ENCODE data around the gene ACER3.

Gene ACER3

GRCh38 chr11:76837696-76838677, 22.7 kb upstream of the ACER3 start:
- Histone ChIP-seq H3K4me3 (ENCODE audit: low read depth, low read length) (no peak overlapping the region), H3K27me3 (ENCODE audit: control insufficient read depth, insufficient read depth, low read length) (no peaks in the 10 kb centered on the region), H3K9ac (ENCODE audit: low read depth, low read length) (no peak overlapping the region), H3K36me3 (ENCODE audit: control insufficient read depth, insufficient read depth, low read length) (no peaks in the 10 kb centered on the region), H3K4me1 (ENCODE audit: control insufficient read depth, insufficient read depth, low read length) (peaks cover 3% of the 10 kb centered on the region; the same call in 1 of the 2 replicates), H3K27ac (ENCODE audit: low read depth, low read length) (no peak overlapping the region), H3K9me3 (ENCODE audit: control insufficient read depth, insufficient read depth, low read length) (no peaks in the 10 kb centered on the region)

GRCh38 chr11:76838678-76839068, 22.0 kb upstream of the ACER3 start:
- Histone ChIP-seq H3K27ac (ENCODE audit: low read depth, low read length) (no peak overlapping the region), H3K36me3 (ENCODE audit: control insufficient read depth, insufficient read depth, low read length) (no peaks in the 10 kb centered on the region), H3K4me3 (ENCODE audit: low read depth, low read length) (no peak overlapping the region), H3K4me1 (ENCODE audit: control insufficient read depth, insufficient read depth, low read length) (peaks cover 3% of the 10 kb centered on the region; the same call in 1 of the 2 replicates), H3K9ac (ENCODE audit: low read depth, low read length) (no peak overlapping the region), H3K9me3 (ENCODE audit: control insufficient read depth, insufficient read depth, low read length) (no peaks in the 10 kb centered on the region), H3K27me3 (ENCODE audit: control insufficient read depth, insufficient read depth, low read length) (no peaks in the 10 kb centered on the region)

GRCh38 chr11:76839311-76839710, 21.4 kb upstream of the ACER3 start:
- no peak overlapping the region for H3K9ac ChIP-seq (ENCODE audit: low read depth, low read length)
- no peaks in the 10 kb centered on the region for H3K36me3 ChIP-seq (ENCODE audit: control insufficient read depth, insufficient read depth, low read length)
- peaks cover 3% of the 10 kb centered on the region; the same call in 1 of the 2 replicates for H3K4me1 ChIP-seq (ENCODE audit: control insufficient read depth, insufficient read depth, low read length)
- no peak overlapping the region for H3K27ac ChIP-seq (ENCODE audit: low read depth, low read length)
- H3K9me3 ChIP-seq (ENCODE audit: control insufficient read depth, insufficient read depth, low read length): no peaks in the 10 kb centered on the region
- no peak overlapping the region for H3K4me3 ChIP-seq (ENCODE audit: low read depth, low read length)
- no peaks in the 10 kb centered on the region for H3K27me3 ChIP-seq (ENCODE audit: control insufficient read depth, insufficient read depth, low read length)

GRCh38 chr11:76841923-76842452, 18.7 kb upstream of the ACER3 start:
- Histone ChIP-seq H3K9ac (ENCODE audit: low read depth, low read length) (no peak overlapping the region), H3K27ac (ENCODE audit: low read depth, low read length) (no peak overlapping the region), H3K9me3 (ENCODE audit: control insufficient read depth, insufficient read depth, low read length) (no peaks in the 10 kb centered on the region)

DNA sequence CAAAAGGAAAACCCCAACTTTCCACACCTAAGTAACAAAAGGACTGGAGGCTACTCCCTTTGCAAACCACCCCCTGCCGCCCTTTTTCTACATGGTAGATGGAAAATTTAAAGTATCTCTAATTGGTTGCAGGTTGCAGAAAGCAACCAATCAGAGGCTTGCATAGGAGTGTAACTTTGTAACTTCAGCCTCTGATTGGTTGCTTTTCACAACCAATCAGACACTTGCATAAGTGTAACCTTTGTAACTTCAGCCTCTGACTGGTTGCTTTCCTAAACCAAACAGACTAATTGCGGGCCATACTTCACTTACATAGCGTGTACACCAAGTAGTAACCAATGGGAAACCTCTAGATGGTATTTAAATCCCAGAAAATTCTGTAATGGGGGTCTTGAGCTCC, 16.8 kb upstream of the ACER3 start:
- Histone ChIP-seq H3K4me3 (ENCODE audit: low read depth, low read length) (no peak overlapping the region), H3K9me3 (ENCODE audit: control insufficient read depth, insufficient read depth, low read length) (no peaks in the 10 kb centered on the region), H3K36me3 (ENCODE audit: control insufficient read depth, insufficient read depth, low read length) (no peaks in the 10 kb centered on the region), H3K27me3 (ENCODE audit: control insufficient read depth, insufficient read depth, low read length) (no peaks in the 10 kb centered on the region), H3K27ac (ENCODE audit: low read depth, low read length) (no peak overlapping the region), H3K9ac (ENCODE audit: low read depth, low read length) (no peak overlapping the region), H3K4me1 (ENCODE audit: control insufficient read depth, insufficient read depth, low read length) (peaks cover 3% of the 10 kb centered on the region; the same call in 1 of the 2 replicates)

More at GRCh38 chr11:76841923-76842452, 18.7 kb upstream of the ACER3 start:
- no peaks in the 10 kb centered on the region for H3K36me3 ChIP-seq (ENCODE audit: control insufficient read depth, insufficient read depth, low read length)
- H3K4me3 ChIP-seq (ENCODE audit: low read depth, low read length): no peak overlapping the region
- H3K27me3 ChIP-seq (ENCODE audit: control insufficient read depth, insufficient read depth, low read length): no peaks in the 10 kb centered on the region
- peaks cover 3% of the 10 kb centered on the region; the same call in 1 of the 2 replicates for H3K4me1 ChIP-seq (ENCODE audit: control insufficient read depth, insufficient read depth, low read length)

GRCh38 chr11:76844511-76844910, 16.2 kb upstream of the ACER3 start:
- peaks cover 3% of the 10 kb centered on the region; the same call in 1 of the 2 replicates for H3K4me1 ChIP-seq (ENCODE audit: control insufficient read depth, insufficient read depth, low read length)
- H3K4me3 ChIP-seq (ENCODE audit: low read depth, low read length): no peak overlapping the region
- no peak overlapping the region for H3K27ac ChIP-seq (ENCODE audit: low read depth, low read length)
- no peaks in the 10 kb centered on the region for H3K27me3 ChIP-seq (ENCODE audit: control insufficient read depth, insufficient read depth, low read length)
- no peak overlapping the region for H3K9ac ChIP-seq (ENCODE audit: low read depth, low read length)
- H3K9me3 ChIP-seq (ENCODE audit: control insufficient read depth, insufficient read depth, low read length): no peaks in the 10 kb centered on the region
- H3K36me3 ChIP-seq (ENCODE audit: control insufficient read depth, insufficient read depth, low read length): no peaks in the 10 kb centered on the region

DNA sequence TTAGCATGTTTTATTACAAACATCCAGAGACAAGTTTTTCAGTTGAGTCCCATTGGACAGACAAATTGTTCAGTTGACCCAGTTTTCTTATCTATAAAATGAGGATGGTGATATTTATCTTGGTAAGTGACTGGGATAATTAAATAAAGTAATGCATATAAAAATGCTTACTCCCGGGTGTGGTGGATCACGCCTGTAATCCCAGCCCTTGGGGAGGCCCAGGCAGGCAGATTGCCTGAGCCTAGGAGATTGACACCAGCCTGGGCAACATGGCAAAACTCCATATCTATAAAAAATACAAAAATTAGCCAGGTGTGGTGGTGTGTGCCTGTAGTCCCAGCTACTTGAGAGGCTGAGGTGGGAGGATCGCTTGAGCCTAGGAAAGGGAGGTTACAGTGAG, 15.6 kb upstream of the ACER3 start:
- Histone ChIP-seq H3K36me3 (ENCODE audit: control insufficient read depth, insufficient read depth, low read length) (no peaks in the 10 kb centered on the region), H3K27ac (ENCODE audit: low read depth, low read length) (no peak overlapping the region), H3K9me3 (ENCODE audit: control insufficient read depth, insufficient read depth, low read length) (no peaks in the 10 kb centered on the region), H3K4me1 (ENCODE audit: control insufficient read depth, insufficient read depth, low read length) (peaks cover 3% of the 10 kb centered on the region; the same call in 1 of the 2 replicates), H3K9ac (ENCODE audit: low read depth, low read length) (no peak overlapping the region), H3K27me3 (ENCODE audit: control insufficient read depth, insufficient read depth, low read length) (no peaks in the 10 kb centered on the region), H3K4me3 (ENCODE audit: low read depth, low read length) (no peak overlapping the region)

DNA sequence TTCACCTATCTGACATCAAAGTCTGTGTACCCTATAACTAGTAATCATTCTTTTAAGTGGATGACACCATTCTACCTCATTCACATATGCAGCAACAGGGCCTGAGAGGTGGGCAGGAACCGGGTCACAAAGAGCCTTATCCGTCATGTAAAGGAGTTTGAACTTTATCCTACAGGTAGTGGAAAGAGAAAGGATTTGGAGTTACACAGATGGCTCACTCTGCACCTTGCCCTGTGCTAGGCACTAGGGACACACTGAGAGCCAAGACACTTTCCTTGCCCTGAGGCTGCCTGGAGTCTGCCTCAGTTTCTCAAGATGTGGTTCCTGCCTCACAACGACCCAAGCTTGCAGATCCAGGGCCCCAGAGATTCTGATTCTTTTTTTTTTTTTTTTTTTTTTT, 14.3 kb upstream of the ACER3 start:
- Histone ChIP-seq H3K9ac (ENCODE audit: low read depth, low read length) (no peak overlapping the region), H3K27ac (ENCODE audit: low read depth, low read length) (no peak overlapping the region), H3K4me1 (ENCODE audit: control insufficient read depth, insufficient read depth, low read length) (peaks cover 3% of the 10 kb centered on the region; the same call in 1 of the 2 replicates), H3K9me3 (ENCODE audit: control insufficient read depth, insufficient read depth, low read length) (no peaks in the 10 kb centered on the region), H3K36me3 (ENCODE audit: control insufficient read depth, insufficient read depth, low read length) (no peaks in the 10 kb centered on the region), H3K4me3 (ENCODE audit: low read depth, low read length) (no peak overlapping the region), H3K27me3 (ENCODE audit: control insufficient read depth, insufficient read depth, low read length) (no peaks in the 10 kb centered on the region)

- H3K27me3 ChIP-seq (ENCODE audit: control insufficient read depth, insufficient read depth, low read length): no peaks in the 10 kb centered on the region
- H3K9ac ChIP-seq (ENCODE audit: low read depth, low read length): no peak overlapping the region
- H3K4me1 ChIP-seq (ENCODE audit: control insufficient read depth, insufficient read depth, low read length): no peaks in the 10 kb centered on the region
- H3K27ac ChIP-seq (ENCODE audit: low read depth, low read length): no peak overlapping the region
- H3K36me3 ChIP-seq (ENCODE audit: control insufficient read depth, insufficient read depth, low read length): no peaks in the 10 kb centered on the region
- H3K9me3 ChIP-seq (ENCODE audit: control insufficient read depth, insufficient read depth, low read length): no peaks in the 10 kb centered on the region
- H3K4me3 ChIP-seq (ENCODE audit: low read depth, low read length): no peak overlapping the region
Measured at GRCh38 chr11:76849376-76849775, 11.3 kb upstream of the ACER3 start.

DNA sequence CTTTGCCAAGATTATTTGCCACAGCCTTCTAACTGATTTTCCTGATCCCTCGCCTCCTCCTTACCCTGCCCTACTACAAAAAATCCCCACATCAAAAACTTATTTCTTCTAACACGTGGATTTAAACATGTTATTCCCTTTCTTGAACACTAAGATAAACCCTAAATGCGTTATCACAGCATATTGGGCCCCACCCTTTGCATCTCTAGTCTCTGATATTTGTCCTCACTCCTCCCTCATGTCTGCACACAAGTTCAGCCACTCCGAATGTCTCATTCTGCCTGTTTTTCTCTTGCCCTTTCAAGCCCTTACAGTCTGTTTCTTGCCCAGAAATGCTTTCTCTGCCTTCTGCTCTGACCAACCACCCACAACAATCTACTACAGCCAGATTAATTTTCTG, 10.6 kb upstream of the ACER3 start:
- Histone ChIP-seq H3K4me3 (ENCODE audit: low read depth, low read length) (no peak overlapping the region), H3K27me3 (ENCODE audit: control insufficient read depth, insufficient read depth, low read length) (no peaks in the 10 kb centered on the region), H3K9ac (ENCODE audit: low read depth, low read length) (no peak overlapping the region), H3K9me3 (ENCODE audit: control insufficient read depth, insufficient read depth, low read length) (no peaks in the 10 kb centered on the region), H3K4me1 (ENCODE audit: control insufficient read depth, insufficient read depth, low read length) (no peaks in the 10 kb centered on the region), H3K27ac (ENCODE audit: low read depth, low read length) (no peak overlapping the region), H3K36me3 (ENCODE audit: control insufficient read depth, insufficient read depth, low read length) (no peaks in the 10 kb centered on the region)

- no peaks in the 10 kb centered on the region for H3K9me3 ChIP-seq (ENCODE audit: control insufficient read depth, insufficient read depth, low read length)
- no peaks in the 10 kb centered on the region for H3K4me1 ChIP-seq (ENCODE audit: control insufficient read depth, insufficient read depth, low read length)
- no peak overlapping the region for H3K9ac ChIP-seq (ENCODE audit: low read depth, low read length)
- H3K27me3 ChIP-seq (ENCODE audit: control insufficient read depth, insufficient read depth, low read length): no peaks in the 10 kb centered on the region
- no peak overlapping the region for H3K4me3 ChIP-seq (ENCODE audit: low read depth, low read length)
- no peak overlapping the region for H3K27ac ChIP-seq (ENCODE audit: low read depth, low read length)
- no peaks in the 10 kb centered on the region for H3K36me3 ChIP-seq (ENCODE audit: control insufficient read depth, insufficient read depth, low read length)
Measured at GRCh38 chr11:76850815-76851214, 9.9 kb upstream of the ACER3 start.
